NT2/D1 (cell line): Measurements from ENCODE around the gene NIPAL1.
"Not testable (repeated sequence)": the region's sequence is repeated elsewhere in the genome, so short reads cannot be mapped to it uniquely, and the experiment has no call there.

Experiments
- DNase-seq: peaks from one replicate; pipeline ENCODE4 v3.0.0-alpha.2; 2011; ENCODE audit warnings: low read depth, low spot score
- H3K27me3 ChIP-seq: 2 replicates; pipeline ENCODE4 v1.6.0; 2011; ENCODE audit warnings: mild to moderate bottlenecking; ENCODE audit not compliant: insufficient read length, insufficient read depth
- H3K36me3 ChIP-seq: 2 replicates; pipeline ENCODE4 v1.6.1; 2011; ENCODE audit warnings: mild to moderate bottlenecking, low read length, mixed read lengths; ENCODE audit not compliant: insufficient read depth, insufficient read length
- H3K4me1 ChIP-seq: 2 replicates; pipeline ENCODE4 v1.5.1; 2011; ENCODE audit not compliant: insufficient read depth, insufficient read length
- H3K4me3 ChIP-seq: 2 replicates; pipeline ENCODE4 v1.5.1; 2011; ENCODE audit warnings: low read depth; ENCODE audit not compliant: insufficient read length
- H3K9ac ChIP-seq: 2 replicates; pipeline ENCODE4 v1.6.0; 2011; ENCODE audit warnings: low read depth; ENCODE audit not compliant: insufficient read length
- H3K9me3 ChIP-seq: 2 replicates; pipeline ENCODE4 v1.5.1; 2011; ENCODE audit warnings: mild to moderate bottlenecking, low read length; ENCODE audit not compliant: insufficient read depth
- SUZ12 ChIP-seq: IDR thresholded peaks from 2 replicates; pipeline ENCODE4 v1.6.1; 2011; ENCODE audit not compliant: insufficient read length, insufficient read depth; ENCODE audit errors: extremely low read depth
- YY1 ChIP-seq: IDR thresholded peaks from 2 replicates; pipeline ENCODE4 v1.6.1; 2011; ENCODE audit not compliant: insufficient read length, insufficient read depth
- ZNF274 ChIP-seq: IDR thresholded peaks from 2 replicates; pipeline ENCODE4 v1.6.1; 2011; ENCODE audit warnings: mild to moderate bottlenecking, low read depth, low read length

Gene NIPAL1

DNA sequence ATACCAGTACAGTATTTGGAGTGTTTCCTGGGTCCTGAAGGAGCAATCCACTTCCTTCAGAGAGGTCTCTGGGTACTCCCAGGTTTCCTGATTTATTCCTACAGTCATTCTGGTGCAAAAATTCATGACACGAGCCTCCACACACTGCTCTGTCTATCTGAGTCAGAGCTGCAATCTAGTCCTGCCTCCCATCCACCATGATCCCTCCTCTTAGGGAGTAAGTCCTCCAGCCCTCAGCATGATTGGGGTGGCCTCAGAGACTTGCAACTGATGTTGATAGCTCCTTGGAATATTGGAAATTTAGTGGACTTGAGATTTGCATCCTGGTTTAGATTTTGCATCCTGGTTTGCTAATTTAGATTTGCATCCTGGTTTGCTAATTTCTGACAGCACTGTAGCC, 20.6 kb upstream of the NIPAL1 start:
- no peak for DNase-seq
- Histone ChIP-seq H3K4me1 (no peaks in the 10 kb centered on the region), H3K4me3 (no peak overlapping the region), H3K27me3 (no peaks in the 10 kb centered on the region), H3K9me3 (0 out of 2 replicates have a peak, but pooled peaks cover 17% of the 10 kb centered on the region), H3K36me3 (no peaks in the 10 kb centered on the region), H3K9ac (no peak overlapping the region)
- TF ChIP-seq YY1: no peak
- no peak for TF ChIP-seq ZNF274
- TF ChIP-seq SUZ12: no peak

DNA sequence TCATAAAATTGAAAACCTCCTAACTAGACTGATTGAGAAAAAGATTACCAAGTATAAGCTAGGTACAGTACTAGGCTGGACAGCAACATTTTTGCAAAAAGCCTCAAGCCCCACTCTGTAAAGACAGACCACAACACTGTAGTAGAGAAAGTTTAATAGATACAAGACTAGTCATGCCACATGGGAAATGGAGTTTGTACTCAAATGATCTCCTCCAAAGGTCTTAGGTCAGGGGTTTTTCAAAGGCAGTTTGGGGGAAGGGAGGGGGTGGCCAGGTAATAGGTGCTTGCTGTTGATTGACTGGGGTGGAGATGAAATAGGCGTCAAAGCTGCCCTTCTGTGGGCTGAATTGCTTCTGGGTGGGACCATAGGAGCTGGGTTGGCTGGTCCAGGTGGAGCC, 14.3 kb upstream of the NIPAL1 start:
- H3K27me3 ChIP-seq: no peaks in the 10 kb centered on the region
- H3K4me1 ChIP-seq: no peaks in the 10 kb centered on the region
- H3K9me3 ChIP-seq: peaks cover 40% of the 10 kb centered on the region
- H3K9ac ChIP-seq: no peak overlapping the region
- no peak for TF ChIP-seq YY1
- no peak for TF ChIP-seq ZNF274
- TF ChIP-seq SUZ12: no peak
- no peaks in the 10 kb centered on the region for H3K36me3 ChIP-seq
- no peak overlapping the region for H3K4me3 ChIP-seq
- DNase-seq: no peak

DNA sequence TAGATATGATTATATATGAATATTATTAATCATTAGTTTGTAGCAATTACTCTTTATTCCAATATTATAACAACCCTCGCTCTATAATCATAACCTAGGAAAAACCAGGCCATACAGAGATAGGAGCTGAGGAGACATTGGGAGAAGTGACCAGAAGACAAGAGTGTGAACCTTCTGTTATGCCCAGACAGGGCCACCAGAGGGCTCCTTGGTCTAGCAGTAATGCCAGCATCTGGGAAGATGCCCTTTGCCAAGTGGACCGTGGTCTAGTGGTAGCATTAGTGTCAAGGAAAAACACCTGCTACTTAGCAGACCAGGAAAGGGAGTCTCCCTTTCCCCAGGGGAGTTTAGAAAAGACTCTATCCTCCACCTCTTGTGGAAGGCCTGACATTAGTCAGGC, 13.0 kb upstream of the NIPAL1 start:
- DNase-seq, H3K9ac ChIP-seq, H3K27me3 ChIP-seq, H3K36me3 ChIP-seq, H3K4me1 ChIP-seq, H3K4me3 ChIP-seq: not testable (repeated sequence)
- peaks cover 46% of the 10 kb centered on the region for H3K9me3 ChIP-seq

DNA sequence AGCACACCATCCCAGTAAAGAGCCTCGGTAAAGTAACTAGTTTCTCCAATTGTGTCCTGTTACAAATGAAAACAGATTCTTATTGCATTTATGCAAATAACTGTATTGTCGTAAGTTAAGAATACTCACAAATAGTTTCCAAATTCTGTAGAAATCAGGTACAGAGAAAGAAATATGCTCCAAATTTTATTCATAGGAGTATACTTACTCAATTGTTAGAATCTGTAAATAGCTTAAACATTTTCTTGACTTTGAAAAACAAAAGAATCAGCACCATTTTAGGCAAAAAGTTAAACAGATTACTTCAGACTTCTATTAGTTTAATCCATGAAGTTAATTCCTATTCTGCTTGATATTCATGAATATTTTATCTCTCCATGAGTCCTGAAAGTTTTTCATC, 10.8 kb upstream of the NIPAL1 start:
- no peak overlapping the region for H3K9ac ChIP-seq
- no peaks in the 10 kb centered on the region for H3K36me3 ChIP-seq
- no peak for TF ChIP-seq ZNF274
- no peak for TF ChIP-seq SUZ12
- no peak for TF ChIP-seq YY1
- DNase-seq: no peak
- H3K27me3 ChIP-seq: no peaks in the 10 kb centered on the region
- H3K4me3 ChIP-seq: no peak overlapping the region
- peaks cover 56% of the 10 kb centered on the region for H3K9me3 ChIP-seq
- no peaks in the 10 kb centered on the region for H3K4me1 ChIP-seq

DNA sequence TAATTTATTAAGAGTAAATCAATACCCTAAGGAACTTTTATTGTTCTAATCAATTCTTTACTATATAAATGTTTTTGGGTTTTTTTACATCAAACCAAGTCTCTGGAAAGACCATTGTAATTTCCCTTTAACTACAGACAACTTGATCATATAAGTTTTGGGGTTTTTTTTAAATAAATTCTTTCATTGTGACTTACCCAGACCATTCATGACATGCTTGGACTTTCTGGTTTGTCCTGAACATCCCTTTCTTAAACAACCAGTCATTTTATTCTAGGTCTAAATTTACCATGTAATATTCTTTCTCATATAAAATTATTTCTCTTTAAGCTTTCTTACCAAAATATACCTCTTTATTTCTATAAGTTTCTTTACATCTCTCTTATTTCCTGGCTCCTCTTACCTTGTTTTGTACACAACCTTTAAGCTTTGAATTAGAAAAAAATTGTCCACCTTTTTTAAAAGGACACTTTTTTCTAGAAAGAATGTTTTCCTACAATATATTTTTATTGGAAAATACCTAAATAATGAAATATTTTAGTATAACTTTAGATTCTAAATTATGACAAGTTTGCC, 8.5 kb upstream of the NIPAL1 start:
- TF ChIP-seq ZNF274: no peak
- no peak for TF ChIP-seq YY1
- H3K27me3 ChIP-seq: no peaks in the 10 kb centered on the region
- no peak overlapping the region for H3K9ac ChIP-seq
- DNase-seq: no peak
- peaks cover 66% of the 10 kb centered on the region for H3K9me3 ChIP-seq
- no peak overlapping the region for H3K4me3 ChIP-seq
- no peaks in the 10 kb centered on the region for H3K36me3 ChIP-seq
- no peaks in the 10 kb centered on the region for H3K4me1 ChIP-seq

DNA sequence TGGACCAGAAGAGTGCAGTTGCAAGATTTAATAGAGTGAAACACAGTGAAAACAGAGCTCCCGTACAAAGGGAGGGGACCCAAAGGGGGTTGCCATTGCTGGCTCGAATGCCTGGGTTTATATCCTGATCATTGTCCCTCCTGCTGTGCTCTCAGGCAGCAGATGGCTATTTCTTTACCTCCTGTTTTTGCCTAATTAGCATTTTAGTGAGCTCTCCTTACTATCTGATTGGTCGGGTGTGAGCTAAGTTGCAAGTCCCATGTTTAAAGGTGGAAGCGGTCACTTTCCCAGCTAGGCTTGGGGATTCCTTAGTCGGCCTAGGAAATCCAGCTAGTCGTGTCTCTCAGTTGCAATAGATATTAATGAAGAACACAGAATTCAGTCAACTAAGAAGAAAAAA, 5.7 kb upstream of the NIPAL1 start:
- H3K4me3 ChIP-seq, H3K4me1 ChIP-seq, H3K27me3 ChIP-seq, DNase-seq, H3K9ac ChIP-seq, H3K36me3 ChIP-seq: not testable (repeated sequence)
- H3K9me3 ChIP-seq: peaks cover 63% of the 10 kb centered on the region

DNA sequence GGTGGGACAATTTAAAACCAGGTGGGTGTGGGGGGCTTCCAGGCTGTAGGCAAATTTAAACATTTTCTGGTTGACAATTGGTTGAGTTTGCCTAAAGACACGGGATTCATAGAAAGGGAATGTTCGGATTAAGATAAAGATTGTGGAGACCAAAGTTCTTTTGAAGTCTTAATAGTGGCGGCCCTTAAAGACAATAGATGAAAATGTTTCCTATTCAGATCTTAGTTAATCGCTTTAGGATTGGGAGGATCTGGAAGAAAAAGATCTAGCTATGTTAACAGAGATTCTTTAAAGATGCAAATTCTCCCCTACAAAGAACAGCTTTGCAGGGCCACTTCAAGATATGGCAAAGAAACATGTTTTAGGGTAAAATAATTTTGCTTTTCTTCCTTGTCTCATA, 4.8 kb upstream of the NIPAL1 start:
- H3K36me3 ChIP-seq: no peaks in the 10 kb centered on the region
- H3K4me1 ChIP-seq: no peaks in the 10 kb centered on the region
- no peak for TF ChIP-seq YY1
- TF ChIP-seq ZNF274: no peak
- TF ChIP-seq SUZ12: no peak
- no peak overlapping the region for H3K4me3 ChIP-seq
- H3K27me3 ChIP-seq: peaks cover 4% of the 10 kb centered on the region
- DNase-seq: no peak
- H3K9ac ChIP-seq: no peak overlapping the region
- peaks cover 55% of the 10 kb centered on the region for H3K9me3 ChIP-seq

DNA sequence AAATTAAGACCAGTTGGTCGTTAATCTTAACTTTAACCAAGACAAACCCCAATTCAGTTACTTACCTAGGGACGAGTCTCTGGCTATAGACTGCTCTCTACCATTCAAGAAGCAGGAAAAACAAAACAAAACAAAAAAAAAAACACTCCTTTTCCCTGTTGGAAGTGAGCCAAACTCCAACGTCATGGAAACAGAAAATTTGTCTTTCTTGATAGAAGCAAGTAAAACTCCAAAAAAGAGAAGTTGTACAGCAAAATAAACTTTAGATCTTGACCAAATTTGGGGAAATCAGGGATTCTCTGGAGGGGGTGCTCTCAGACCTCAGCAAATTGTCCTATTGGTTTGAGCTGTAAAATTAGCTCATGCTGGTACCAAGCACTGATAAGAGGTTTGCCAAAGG, 3.7 kb upstream of the NIPAL1 start:
- Histone ChIP-seq H3K36me3 (no peaks in the 10 kb centered on the region), H3K4me3 (no peak overlapping the region), H3K9ac (no peak overlapping the region), H3K27me3 (peaks cover 14% of the 10 kb centered on the region), H3K9me3 (peaks cover 44% of the 10 kb centered on the region), H3K4me1 (no peaks in the 10 kb centered on the region)
- no peak for DNase-seq
- TF ChIP-seq ZNF274 (no peak), SUZ12 (no peak), YY1 (no peak)
